Right hindlimb (tissue), 1 donor: ENCODE data around the gene HAO1.

Source experiments
- DNase-seq: peaks from one replicate; pipeline ENCODE4 v3.0.0-alpha.2; 2018

The HAO1 gene

GRCh38 chr20:7926323-7926722, 13.9 kb downstream of the HAO1 start:
- no peak for DNase-seq

- DNase-seq = no peak
Observed at GRCh38 chr20:7924692-7925091, 15.6 kb downstream of the HAO1 start.

GRCh38 chr20:7916648-7917047, 23.6 kb downstream of the HAO1 start:
- DNase-seq = no peak

- DNase-seq = no peak
Observed at GRCh38 chr20:7912551-7912950, 27.7 kb downstream of the HAO1 start.

- no peak for DNase-seq
Observed at GRCh38 chr20:7911586-7912330, 28.5 kb downstream of the HAO1 start.

- no peak for DNase-seq
Observed at GRCh38 chr20:7908905-7909304, 31.4 kb downstream of the HAO1 start.

- no peak for DNase-seq
Observed at GRCh38 chr20:7903429-7903828, 36.8 kb downstream of the HAO1 start.

- DNase-seq = no peak
Observed at GRCh38 chr20:7902879-7903278, 37.4 kb downstream of the HAO1 start.

GRCh38 chr20:7897781-7898364, 42.4 kb downstream of the HAO1 start:
- no peak for DNase-seq

- DNase-seq = no peak
Observed at GRCh38 chr20:7893014-7893730, 47.1 kb downstream of the HAO1 start.

- no peak for DNase-seq
Observed at GRCh38 chr20:7891705-7892104, 48.6 kb downstream of the HAO1 start.

- no peak for DNase-seq
Observed at GRCh38 chr20:7889736-7890135, 50.5 kb downstream of the HAO1 start.

GRCh38 chr20:7883741-7884140, 56.5 kb downstream of the HAO1 start:
- no peak for DNase-seq

- DNase-seq = no peak
Observed at GRCh38 chr20:7883309-7883708, 56.9 kb downstream of the HAO1 start.

GRCh38 chr20:7882076-7882475, 58.2 kb downstream of the HAO1 start:
- no peak for DNase-seq

- no peak for DNase-seq
Observed at GRCh38 chr20:7881551-7881950, 58.7 kb downstream of the HAO1 start.

- no peak for DNase-seq
Observed at GRCh38 chr20:7879883-7880282, 60.4 kb downstream of the HAO1 start.

GRCh38 chr20:7868108-7868507, 72.2 kb downstream of the HAO1 start:
- no peak for DNase-seq

GRCh38 chr20:7866285-7866684, 74.0 kb downstream of the HAO1 start:
- peak; percentile 77 for DNase-seq

GRCh38 chr20:7859356-7859802, 80.9 kb downstream of the HAO1 start:
- DNase-seq = peak; percentile 51

GRCh38 chr20:7858734-7859250, 81.5 kb downstream of the HAO1 start:
- peak; percentile 26 for DNase-seq

GRCh38 chr20:7856756-7857155, 83.5 kb downstream of the HAO1 start:
- no peak for DNase-seq

GRCh38 chr20:7855545-7855944, 84.7 kb downstream of the HAO1 start:
- DNase-seq = no peak

- DNase-seq = no peak
Observed at GRCh38 chr20:7853493-7853892, 86.8 kb downstream of the HAO1 start.
